Tibial nerve (tissue), 4 donors: ENCODE measurements around the gene AFAP1L1. TPM values are rescaled to one million over a fixed set of nuclear protein-coding genes. Genes with fewer than 3 reads are reported as not detected.

ENCODE experiments used
- DNase-seq, 2 donors: peaks; one replicate each; pipeline ENCODE4 v3.0.0-alpha.2; 2019; ENCODE audit warnings: low spot score in 2 of 2
- H3K27ac ChIP-seq, 4 donors: fragments of 200-600 bp; sonication (generic) in 3 of 4; one replicate each; pipeline ENCODE4 v1.5.1; 2017 to 2019; ENCODE audit warnings: mild to moderate bottlenecking in 1 of 4
- H3K27me3 ChIP-seq, 2 donors: fragments of 200-600 bp; sonication (generic) in 1 of 2; one replicate each; pipeline versions ENCODE4 v1.5.1 to v1.6.0; 2017 to 2019
- H3K36me3 ChIP-seq, 3 donors: fragments of 200-600 bp; sonication (generic); one replicate each; pipeline ENCODE4 v1.5.1; 2018 to 2019
- H3K4me1 ChIP-seq, 4 donors: fragments of 200-600 bp; sonication (generic) in 3 of 4; one replicate each; pipeline ENCODE4 v1.5.1; 2017 to 2019
- H3K4me3 ChIP-seq, 4 donors: fragments of 200-600 bp; sonication (generic) in 3 of 4; one replicate each; pipeline ENCODE4 v1.5.1; 2017 to 2019; ENCODE audit warnings: mild to moderate bottlenecking in 1 of 4, moderate library complexity in 1 of 4
- H3K9me3 ChIP-seq, 4 donors: fragments of 200-600 bp; sonication (generic) in 3 of 4; one replicate each; pipeline ENCODE4 v1.5.1; 2017 to 2019
- CTCF ChIP-seq, 5 experiments: fragments of 200-600 bp in 3 of 5; fragments of 450-650 bp in 2 of 5; sonication (generic) in 3 of 5; IDR thresholded peaks; one replicate each; pipeline ENCODE4 v1.5.1; 2016 to 2019; ENCODE audit warnings: antibody characterized with exemption in 5 of 5, mild to moderate bottlenecking in 3 of 5, moderate library complexity in 2 of 5
- EP300 ChIP-seq, 2 donors: sonication (generic); formaldehyde crosslinking; IDR thresholded peaks; one replicate each; pipeline ENCODE4 v1.6.1; 2017; ENCODE audit warnings: antibody characterized with exemption in 2 of 2, mild to moderate bottlenecking in 1 of 2
- POLR2A ChIP-seq, 2 donors: fragments of 450-650 bp; IDR thresholded peaks; one replicate each; pipeline ENCODE4 v1.6.1; 2017; ENCODE audit warnings: antibody characterized with exemption in 2 of 2, mild to moderate bottlenecking in 2 of 2, moderate library complexity in 2 of 2
- WGBS, 2 donors: methylation state at CpG; one replicate each; pipeline ENCODE4 v1.1.5; 2018; 5-methylcytosine and 5-hydroxymethylcytosine counted together
- total RNA-seq, 4 donors: library from RNA; depleted of rRNA; stranded (reverse); fragments of >200 nt; gene quantifications; one replicate each; pipeline ENCODE4 v1.1.0, GENCODE V29; 2016

Gene AFAP1L1
- total RNA-seq, 4 donors from 2014 or later = 40.8 to 93.5 (median 91.6) TPM

DNA sequence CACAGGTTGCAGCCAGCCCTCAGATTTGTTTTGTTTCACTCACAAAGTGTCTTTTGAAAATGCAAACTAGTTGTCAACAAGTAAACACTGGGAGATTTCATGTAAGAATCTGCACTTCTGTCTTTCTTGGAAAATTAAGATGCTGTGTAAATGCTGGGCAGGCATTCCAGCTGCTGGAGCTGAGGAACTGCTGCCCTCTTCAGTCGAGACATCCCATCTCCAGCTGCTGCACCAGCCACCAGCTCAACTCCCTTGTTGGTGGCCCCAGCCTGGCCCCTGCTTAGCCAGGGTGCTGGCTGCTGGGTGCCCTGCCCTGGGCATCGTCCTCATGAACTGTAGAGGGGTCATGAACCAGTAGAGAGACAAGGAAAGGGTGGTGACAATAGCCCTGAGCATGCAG lies 33.1 kb upstream of the AFAP1L1 start:
- H3K4me3 ChIP-seq = no peak overlapping the region
- H3K9me3 ChIP-seq = no peaks in the 10 kb centered on the region
- no peak overlapping the region for H3K27ac ChIP-seq
- no peak for DNase-seq
- H3K27me3 ChIP-seq = no peaks in the 10 kb centered on the region
- H3K4me1 ChIP-seq = no peaks in the 10 kb centered on the region
- peaks cover 0 to 92% (median 0%) of the 10 kb centered on the region in 3 donors for H3K36me3 ChIP-seq
- WGBS, 2 donors = 30 to 40% methylated on average over 2 of the region's 2 CpGs
- TF ChIP-seq CTCF (IDR thresholded peaks at IDR 0.05) (no peak), POLR2A (IDR thresholded peaks at IDR 0.05) (no peak), EP300 (IDR thresholded peaks at IDR 0.05) (no peak)

DNA sequence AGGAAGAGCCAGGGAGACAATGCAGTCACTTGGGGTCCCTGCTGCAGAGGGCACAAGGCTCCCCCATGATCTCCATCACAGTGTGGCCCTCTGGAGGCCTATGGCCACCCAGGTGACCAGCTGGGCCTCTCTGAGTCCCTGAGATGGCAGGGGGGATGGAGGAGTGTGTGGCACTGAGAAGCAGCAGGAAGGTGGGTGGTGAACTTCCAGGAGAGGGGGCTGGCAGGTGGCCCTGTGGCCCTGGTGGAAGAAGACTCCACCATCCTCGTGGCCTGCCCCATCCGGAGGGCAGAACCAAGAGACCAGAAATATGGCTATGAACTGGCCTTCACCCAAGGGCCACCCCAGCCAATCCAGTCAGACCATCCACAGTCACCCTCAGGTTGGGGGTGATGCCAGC lies 31.7 kb upstream of the AFAP1L1 start:
- Histone ChIP-seq H3K27ac (no peak overlapping the region), H3K9me3 (no peaks in the 10 kb centered on the region), H3K27me3 (no peaks in the 10 kb centered on the region), H3K4me3 (no peak overlapping the region), H3K36me3 (peaks cover 0 to 92% (median 0%) of the 10 kb centered on the region in 3 donors), H3K4me1 (no peaks in the 10 kb centered on the region)
- DNase-seq = no peak
- WGBS, 2 donors = 85% methylated on average over 2 of the region's 2 CpGs; no CpG with 5 or more reads in 1 of the 2 donors
- TF ChIP-seq CTCF (IDR thresholded peaks at IDR 0.05) = no peak
- TF ChIP-seq EP300 (IDR thresholded peaks at IDR 0.05) = no peak
- no peak for TF ChIP-seq POLR2A (IDR thresholded peaks at IDR 0.05)

GRCh38 chr5:149240354-149240998 lies 31.2 kb upstream of the AFAP1L1 start:
- no peak overlapping the region for H3K4me3 ChIP-seq
- H3K4me1 ChIP-seq = no peaks in the 10 kb centered on the region
- 72 to 85% methylated on average over 13 of the region's 13 CpGs for WGBS, 2 donors
- no peak for DNase-seq
- no peak overlapping the region for H3K27ac ChIP-seq
- peaks cover 0 to 93% (median 0%) of the 10 kb centered on the region in 3 donors for H3K36me3 ChIP-seq
- no peaks in the 10 kb centered on the region for H3K9me3 ChIP-seq
- TF ChIP-seq EP300 (IDR thresholded peaks at IDR 0.05) (no peak), CTCF (IDR thresholded peaks at IDR 0.05) (no peak), POLR2A (IDR thresholded peaks at IDR 0.05) (no peak)
- no peaks in the 10 kb centered on the region for H3K27me3 ChIP-seq

DNA sequence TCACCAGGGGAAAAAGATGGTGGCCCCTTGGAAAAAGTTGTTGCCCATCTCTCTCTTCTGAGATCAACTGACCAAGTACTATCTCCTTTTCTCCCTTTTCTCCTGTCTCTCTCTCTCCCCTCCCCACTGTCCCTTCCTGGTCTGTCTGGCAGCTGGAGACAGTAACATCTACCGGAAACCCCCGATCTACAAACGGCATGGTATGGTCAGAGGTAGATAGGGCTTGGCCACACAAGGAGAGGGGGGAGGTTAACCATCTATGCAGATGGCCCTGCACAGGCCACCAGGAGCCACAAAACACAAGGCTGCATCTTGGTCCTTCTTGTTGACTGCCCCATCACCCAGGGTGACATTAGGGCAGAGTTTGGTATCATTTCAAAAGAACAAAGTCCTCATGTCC lies 29.3 kb upstream of the AFAP1L1 start:
- DNase-seq = no peak
- no peak overlapping the region for H3K4me3 ChIP-seq
- H3K4me1 ChIP-seq = no peaks in the 10 kb centered on the region
- no peaks in the 10 kb centered on the region for H3K27me3 ChIP-seq
- H3K9me3 ChIP-seq = no peaks in the 10 kb centered on the region
- no peak for TF ChIP-seq CTCF (IDR thresholded peaks at IDR 0.05)
- TF ChIP-seq POLR2A (IDR thresholded peaks at IDR 0.05) = no peak
- no peak for TF ChIP-seq EP300 (IDR thresholded peaks at IDR 0.05)
- H3K27ac ChIP-seq = no peak overlapping the region
- H3K36me3 ChIP-seq = peaks cover 0 to 94% (median 0%) of the 10 kb centered on the region in 3 donors
- WGBS, 2 donors = 93 to 97% methylated on average over 3 of the region's 3 CpGs

DNA sequence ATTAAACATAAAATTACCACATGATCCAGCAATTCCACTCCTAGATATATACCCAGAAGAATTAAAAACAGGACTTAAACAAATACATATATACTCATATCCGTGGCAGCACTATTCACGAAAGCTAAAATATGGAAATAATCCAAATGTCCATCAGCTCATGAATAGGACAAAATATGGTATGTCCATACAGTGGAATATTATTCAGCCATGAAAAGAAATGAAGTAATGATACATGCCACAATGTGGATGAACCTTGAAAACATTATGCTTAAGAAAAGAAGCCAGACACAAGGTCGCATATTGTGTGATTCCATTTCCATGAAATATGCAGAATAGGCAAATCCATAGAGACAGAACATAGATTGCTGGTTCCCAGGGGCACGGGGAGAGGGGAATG lies 24.8 kb upstream of the AFAP1L1 start:
- WGBS, 2 donors = 94 to 95% methylated on average over 4 of the region's 4 CpGs
- Histone ChIP-seq H3K4me3 (no peak overlapping the region), H3K9me3 (no peaks in the 10 kb centered on the region), H3K4me1 (no peaks in the 10 kb centered on the region), H3K27me3 (no peaks in the 10 kb centered on the region), H3K27ac (no peak overlapping the region), H3K36me3 (peaks cover 0 to 100% (median 0%) of the 10 kb centered on the region in 3 donors)
- TF ChIP-seq POLR2A (IDR thresholded peaks at IDR 0.05) (no peak), CTCF (IDR thresholded peaks at IDR 0.05) (no peak), EP300 (IDR thresholded peaks at IDR 0.05) (no peak)
- no peak for DNase-seq
